IPS DF 4.7 (cell line): ENCODE data around the gene CHCHD3.

Experiments
- DNase-seq: peaks from one replicate; pipeline ENCODE4 v3.0.0-alpha.2; 2013; ENCODE audit warnings: low spot score; ENCODE audit errors: extremely low read depth

The CHCHD3 gene

GRCh38 chr7:133081599-133082389 is at the start of gene CHCHD3:
CHCHD3 (minus strand) TSS chr7:133082090; CDS start chr7:133081937, 153 bp downstream.
- DNase-seq: peak; percentile 90

DNA sequence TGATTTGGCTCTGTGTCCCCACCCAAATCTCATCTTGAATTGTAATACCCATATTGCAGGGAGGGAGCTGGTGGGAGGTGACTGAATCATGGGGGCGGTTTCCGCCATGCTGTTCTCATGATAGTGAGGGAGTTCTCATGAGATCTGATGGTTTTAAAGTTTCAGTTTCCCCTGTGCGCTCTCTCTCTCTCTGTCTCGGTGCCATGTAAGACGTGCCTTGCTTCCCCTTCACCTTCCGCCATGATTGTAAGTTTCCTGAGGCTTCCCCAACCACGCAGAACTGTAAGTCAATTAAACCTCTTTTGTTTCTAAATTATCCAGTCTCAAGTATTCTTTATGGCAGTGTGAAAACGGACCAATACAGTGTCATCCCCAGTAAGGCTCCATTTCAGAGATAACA is 48.3 kb upstream of the CHCHD3 start:
- DNase-seq: no peak

DNA sequence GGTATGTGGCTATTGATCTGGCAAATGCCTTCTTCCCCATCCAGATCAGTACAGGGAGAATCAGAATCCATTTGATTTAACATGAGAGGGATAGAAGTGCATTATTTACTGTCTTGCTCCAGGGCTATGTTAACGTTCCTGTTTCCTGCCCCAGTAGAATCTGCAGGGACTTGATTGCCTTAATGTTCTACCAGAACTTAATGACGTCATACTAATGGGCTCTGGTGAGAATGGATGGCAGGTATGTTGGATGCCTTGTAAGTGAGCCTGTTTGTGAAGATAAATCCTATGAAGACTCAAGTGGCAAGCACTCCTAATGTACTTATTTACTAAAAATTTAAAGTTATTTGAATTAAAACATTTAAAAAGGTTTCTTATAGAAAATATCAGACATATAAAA is 44.5 kb upstream of the CHCHD3 start:
- no peak for DNase-seq

GRCh38 chr7:133124974-133125373 is 43.1 kb upstream of the CHCHD3 start:
- DNase-seq: no peak

DNA sequence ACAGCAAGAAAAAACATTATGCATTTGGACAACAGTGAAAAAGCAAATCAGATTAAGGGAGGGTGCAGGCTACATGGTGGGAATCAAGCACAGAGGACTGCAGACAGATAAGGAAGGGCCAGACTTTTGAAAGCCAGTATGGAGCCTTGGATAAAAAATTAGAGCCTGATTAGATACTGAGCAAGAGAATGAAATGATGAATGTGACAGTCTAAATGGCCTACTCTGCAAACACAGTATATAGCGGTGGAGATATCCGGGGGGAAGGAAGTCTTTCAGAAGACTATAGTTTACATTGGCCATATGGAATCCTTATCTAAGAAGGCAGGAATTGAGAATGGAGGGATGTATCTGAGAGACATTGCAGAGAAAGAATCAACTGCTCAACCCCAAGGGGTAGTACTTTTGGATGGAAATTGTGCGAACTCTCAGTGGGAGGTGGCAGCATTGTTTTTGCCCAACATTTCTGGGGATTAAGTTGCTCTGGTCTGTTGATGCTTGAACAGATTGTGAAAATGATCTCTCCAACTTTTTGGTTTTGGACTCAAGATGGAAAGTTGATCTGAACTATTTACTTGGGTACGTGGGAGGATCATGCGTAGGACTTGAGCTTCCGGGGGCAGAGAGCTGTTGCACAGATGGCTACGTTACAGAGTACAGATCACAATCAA is 39.4 kb upstream of the CHCHD3 start:
- DNase-seq: no peak

- DNase-seq: no peak
These were observed 37.2 kb upstream of the CHCHD3 start for GRCh38 chr7:133119067-133119466.

- DNase-seq: no peak
These were observed 36.4 kb upstream of the CHCHD3 start for GRCh38 chr7:133118261-133118660.

- no peak for DNase-seq
These were observed 35.6 kb upstream of the CHCHD3 start for GRCh38 chr7:133117452-133117851.

- no peak for DNase-seq
These were observed 33.7 kb upstream of the CHCHD3 start for GRCh38 chr7:133115596-133115995.

DNA sequence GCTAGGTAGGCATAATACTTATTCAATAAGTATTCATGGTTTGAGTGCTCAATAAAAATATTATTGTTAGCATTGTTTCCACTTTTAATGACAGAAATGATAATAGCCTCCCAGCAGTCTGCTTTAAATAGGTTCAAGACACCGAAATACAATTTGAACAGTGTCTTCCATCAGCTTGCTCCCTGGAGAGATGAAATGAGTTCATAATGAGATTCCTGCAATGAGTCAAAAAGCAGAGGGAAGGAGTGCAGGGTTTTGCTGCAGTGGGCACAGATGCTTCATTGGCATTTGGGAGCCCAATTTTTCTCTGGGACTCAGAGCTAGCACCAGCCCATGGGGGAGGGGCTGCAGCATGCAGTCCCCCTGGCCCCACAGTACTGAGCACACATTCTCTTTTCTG is 32.6 kb upstream of the CHCHD3 start:
- no peak for DNase-seq

DNA sequence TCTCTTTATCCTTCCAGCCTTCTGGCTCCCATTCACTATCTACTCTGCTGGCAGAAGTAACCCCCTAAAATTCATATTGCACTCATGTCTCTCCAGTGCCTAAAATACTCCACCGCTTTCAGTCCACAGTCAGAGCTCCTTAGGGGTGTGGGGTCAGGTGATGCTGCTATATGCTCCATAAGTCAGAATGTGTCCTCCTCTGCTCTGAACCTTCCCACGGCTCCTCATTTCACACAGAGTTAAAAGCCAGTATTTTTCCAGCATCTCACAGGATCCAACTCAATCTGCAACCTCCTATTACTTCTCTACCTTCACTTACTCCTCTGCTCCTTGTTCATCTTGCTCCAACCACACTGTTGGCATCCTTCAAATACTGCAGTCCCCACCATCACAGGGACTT is 31.1 kb upstream of the CHCHD3 start:
- DNase-seq: no peak

GRCh38 chr7:133112335-133112734 is 30.4 kb upstream of the CHCHD3 start:
- no peak for DNase-seq

GRCh38 chr7:133110312-133110711 is 28.4 kb upstream of the CHCHD3 start:
- no peak for DNase-seq

- no peak for DNase-seq
These were observed 27.9 kb upstream of the CHCHD3 start for GRCh38 chr7:133109816-133110215.

GRCh38 chr7:133108023-133108422 is 26.1 kb upstream of the CHCHD3 start:
- no peak for DNase-seq

DNA sequence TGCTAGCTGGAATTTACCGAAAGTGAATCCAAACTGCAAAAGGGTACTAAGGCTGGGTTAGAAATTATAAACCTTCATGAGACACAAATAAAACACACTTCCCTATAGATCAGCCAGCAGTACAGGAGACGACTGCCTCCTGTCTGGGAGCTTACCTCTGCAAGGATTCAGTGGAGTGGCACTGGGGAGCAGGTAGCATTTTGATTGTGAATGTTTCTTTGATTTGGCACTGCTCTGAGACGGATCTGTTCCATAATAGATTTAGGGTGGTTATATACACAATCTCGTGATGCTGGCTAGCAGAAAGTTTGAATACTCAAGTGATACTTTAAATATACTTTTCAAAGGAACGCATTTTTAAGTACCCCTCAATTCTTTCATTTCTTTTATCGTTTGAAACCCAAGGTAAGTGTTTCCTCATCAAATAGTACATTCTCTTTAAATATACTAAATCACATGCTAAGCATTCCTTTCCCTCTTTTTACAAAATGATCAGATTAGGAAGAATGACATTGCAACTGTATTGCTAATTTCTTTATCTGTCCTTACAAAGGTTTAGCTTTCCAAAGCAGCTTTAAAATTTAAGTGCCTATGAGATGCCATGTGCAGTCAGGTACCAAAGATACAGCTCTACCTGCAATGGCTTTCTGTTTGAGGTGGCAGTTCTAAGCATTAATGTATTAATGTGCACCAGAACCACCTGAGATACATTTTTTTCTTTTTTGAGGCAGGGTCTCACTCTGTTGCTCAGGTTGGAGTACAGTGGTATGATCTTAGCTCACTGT is 20.6 kb upstream of the CHCHD3 start:
- no peak for DNase-seq

DNA sequence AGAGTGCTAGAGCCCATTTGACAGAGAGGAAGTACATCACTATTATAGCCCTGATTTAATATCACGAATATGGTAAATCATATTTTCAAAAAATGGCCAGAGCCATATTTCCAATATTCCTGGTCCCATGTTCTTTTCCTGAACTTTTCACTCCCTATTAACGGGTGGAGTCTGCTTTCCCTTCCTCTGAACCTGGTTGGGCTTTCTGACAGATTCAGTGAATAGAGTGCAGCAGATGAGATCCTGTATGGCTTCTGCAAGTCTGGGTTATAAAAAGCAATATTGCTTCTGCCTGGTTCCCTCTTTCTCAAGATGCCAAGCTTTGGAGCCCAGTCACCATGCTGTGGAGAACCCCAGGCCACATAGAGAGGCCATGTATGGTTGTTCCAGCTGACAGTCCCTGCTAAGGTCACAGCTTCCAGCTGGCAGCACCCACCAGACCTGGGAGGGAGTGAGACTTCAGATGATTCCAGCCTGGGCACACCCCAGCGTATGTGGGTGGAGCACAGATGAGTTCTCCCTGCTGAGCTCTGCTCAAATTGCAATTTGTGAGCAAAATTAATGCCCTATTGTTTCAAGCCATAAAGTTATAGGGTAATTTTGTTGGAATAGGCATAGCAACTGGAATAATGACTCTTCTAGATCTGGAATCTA is 17.9 kb upstream of the CHCHD3 start:
- no peak for DNase-seq

DNA sequence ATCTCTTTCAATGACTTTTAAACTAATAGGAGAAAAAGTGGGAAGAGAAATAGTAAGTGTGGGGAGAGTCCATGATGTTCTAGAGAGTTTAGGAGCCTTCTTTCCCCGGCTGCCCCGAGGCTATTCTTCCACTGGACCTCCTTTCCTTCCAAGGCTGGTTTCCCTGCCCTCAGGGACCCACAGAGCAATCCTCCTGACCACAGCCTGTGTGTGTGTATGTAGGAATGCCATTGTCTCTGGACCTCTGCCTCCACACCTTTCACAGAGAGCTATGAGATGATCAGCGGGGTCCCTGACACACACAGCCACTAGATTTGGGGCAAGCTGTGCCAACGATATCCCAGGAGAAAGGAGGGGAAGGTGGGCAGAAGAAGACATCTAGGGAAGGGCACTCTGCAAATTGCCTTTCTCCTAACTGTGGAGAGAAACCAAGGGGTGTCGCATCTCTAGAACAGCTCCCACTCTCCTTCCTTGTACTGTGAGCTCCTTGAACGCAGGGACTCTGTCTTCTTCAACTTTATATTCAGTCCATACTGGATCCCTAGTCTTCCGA is 13.3 kb upstream of the CHCHD3 start:
- no peak for DNase-seq

- DNase-seq: no peak
These were observed 10.1 kb upstream of the CHCHD3 start for GRCh38 chr7:133091943-133092464.

- no peak for DNase-seq
These were observed 488 bp upstream of the CHCHD3 start for GRCh38 chr7:133082390-133082766.

- no peak for DNase-seq
These were observed 731 bp downstream of the CHCHD3 start for GRCh38 chr7:133081119-133081598.
